ENCODE data around the gene DDX50. TPM values are rescaled to one million over a fixed set of nuclear protein-coding genes. Genes with fewer than 3 reads are reported as not detected.
"Not testable (repeated sequence)": the region's sequence is repeated elsewhere in the genome, so short reads cannot be mapped to it uniquely, and the experiment has no call there.

Gene DDX50, protein sequence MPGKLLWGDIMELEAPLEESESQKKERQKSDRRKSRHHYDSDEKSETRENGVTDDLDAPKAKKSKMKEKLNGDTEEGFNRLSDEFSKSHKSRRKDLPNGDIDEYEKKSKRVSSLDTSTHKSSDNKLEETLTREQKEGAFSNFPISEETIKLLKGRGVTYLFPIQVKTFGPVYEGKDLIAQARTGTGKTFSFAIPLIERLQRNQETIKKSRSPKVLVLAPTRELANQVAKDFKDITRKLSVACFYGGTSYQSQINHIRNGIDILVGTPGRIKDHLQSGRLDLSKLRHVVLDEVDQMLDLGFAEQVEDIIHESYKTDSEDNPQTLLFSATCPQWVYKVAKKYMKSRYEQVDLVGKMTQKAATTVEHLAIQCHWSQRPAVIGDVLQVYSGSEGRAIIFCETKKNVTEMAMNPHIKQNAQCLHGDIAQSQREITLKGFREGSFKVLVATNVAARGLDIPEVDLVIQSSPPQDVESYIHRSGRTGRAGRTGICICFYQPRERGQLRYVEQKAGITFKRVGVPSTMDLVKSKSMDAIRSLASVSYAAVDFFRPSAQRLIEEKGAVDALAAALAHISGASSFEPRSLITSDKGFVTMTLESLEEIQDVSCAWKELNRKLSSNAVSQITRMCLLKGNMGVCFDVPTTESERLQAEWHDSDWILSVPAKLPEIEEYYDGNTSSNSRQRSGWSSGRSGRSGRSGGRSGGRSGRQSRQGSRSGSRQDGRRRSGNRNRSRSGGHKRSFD
- 10 to 100 TPM; 49.3 to 51.4 TPM for total RNA-seq

DNA sequence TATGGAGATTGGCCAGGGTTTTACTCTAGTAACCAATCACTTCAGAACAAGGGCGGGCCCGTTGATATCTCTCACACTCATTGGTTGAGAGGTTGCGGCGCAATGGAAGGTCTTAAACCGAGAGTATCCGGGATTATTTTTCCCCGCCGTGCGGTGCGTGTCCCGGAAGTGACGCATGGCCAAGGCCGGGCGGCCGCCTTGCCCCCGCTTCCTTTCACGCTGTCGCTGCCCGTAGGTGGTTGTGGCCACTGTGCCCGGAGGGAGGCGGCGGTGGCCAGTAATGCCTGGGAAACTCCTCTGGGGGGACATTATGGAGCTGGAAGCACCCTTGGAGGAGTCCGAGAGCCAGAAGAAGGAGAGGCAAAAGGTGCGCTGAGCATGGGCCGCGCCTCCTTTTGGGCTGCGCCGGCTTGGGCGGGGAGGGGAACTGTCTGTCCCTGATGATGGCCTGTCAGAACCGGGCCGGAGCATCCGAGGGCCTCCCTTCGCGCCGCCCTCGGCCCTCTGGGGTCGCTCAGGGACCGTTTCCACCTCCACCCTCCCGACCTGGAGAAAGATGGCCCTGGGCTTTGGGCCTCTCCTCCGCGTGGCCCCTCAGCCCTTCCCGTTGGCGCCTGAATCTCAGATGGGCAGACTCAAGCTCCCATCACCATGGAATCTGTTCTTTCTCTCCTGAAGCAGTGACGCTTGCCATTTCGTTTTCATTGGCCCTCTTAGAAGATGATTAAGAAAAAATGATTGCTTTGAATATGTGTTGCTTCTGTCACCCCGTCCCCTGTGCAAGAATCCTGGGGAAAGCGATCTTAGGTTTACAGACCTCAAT is at the start of gene DDX50:
Gene DDX50 (plus strand): TSS at position 211 of the 823 bp plus-strand sequence. CDS start 70 bp downstream, at position 281.
- no peaks in the 10 kb centered on the region for H3K27me3 Mint-ChIP-seq
- no peaks in the 10 kb centered on the region for H3K9me3 Mint-ChIP-seq
- H3K27ac Mint-ChIP-seq, result peak within 1 kb of the TSS; percentile 98
- DNase-seq (peak; percentile 92), ATAC-seq (ENCODE audit: low read depth) (peak; percentile 98)
- H3K4me3 Mint-ChIP-seq, result peak within 1 kb of the TSS; percentile 91
- POLR2A ChIA-PET, result interaction anchor here (0.6 to 2.9 kb wide), 9 partner anchors 9 to 570 kb away, joined by 3 to 23 read pairs (median 3); partner anchors contain the start of genes DDX21, HNRNPH3 and STOX1
- H3K36me3 Mint-ChIP-seq, result peaks cover 15% of the 10 kb centered on the region
- H3K4me1 Mint-ChIP-seq, result peaks cover 28% of the 10 kb centered on the region

DNA sequence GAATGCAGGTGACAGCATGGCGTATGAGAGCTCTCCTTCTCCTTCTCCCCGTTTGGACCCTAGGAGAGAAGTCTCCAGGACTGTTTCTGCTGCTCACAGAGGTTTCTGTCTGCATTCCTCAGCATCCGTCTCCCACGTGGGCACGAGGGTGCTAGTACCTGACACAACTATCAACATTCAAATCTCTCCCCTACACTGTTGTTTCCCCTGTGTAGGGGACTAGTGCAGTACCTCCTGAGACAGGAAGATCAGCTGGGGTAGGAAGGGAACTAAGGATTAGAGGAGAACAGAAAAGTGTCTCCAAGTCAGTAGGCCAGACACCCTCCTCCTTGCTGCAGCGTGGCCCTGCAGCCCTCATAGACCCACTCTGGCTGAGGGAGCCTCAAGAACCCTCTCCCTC is 44.8 kb upstream of the DDX50 start:
- DNase-seq (no peak), ATAC-seq (ENCODE audit: low read depth) (no peak)
- H3K36me3 Mint-ChIP-seq, result peaks cover 3% of the 10 kb centered on the region
- H3K9me3 Mint-ChIP-seq, result peaks cover 10% of the 10 kb centered on the region
- H3K4me3 Mint-ChIP-seq, result no peak overlapping the region
- POLR2A ChIA-PET, result interaction anchor here (0.8 kb wide), 1 partner anchor 43 kb away, joined by 3 read pairs; no protein-coding TSS in a partner anchor
- no peaks in the 10 kb centered on the region for H3K4me1 Mint-ChIP-seq
- no peak overlapping the region for H3K27ac Mint-ChIP-seq
- H3K27me3 Mint-ChIP-seq, result no peaks in the 10 kb centered on the region

GRCh38 chr10:68857005-68857404 is 44.1 kb upstream of the DDX50 start:
- peaks cover 3% of the 10 kb centered on the region for H3K36me3 Mint-ChIP-seq
- no peaks in the 10 kb centered on the region for H3K4me1 Mint-ChIP-seq
- POLR2A ChIA-PET, result interaction anchor here (0.8 kb wide), 1 partner anchor 42 kb away, joined by 3 read pairs; no protein-coding TSS in a partner anchor
- H3K27me3 Mint-ChIP-seq, result no peaks in the 10 kb centered on the region
- H3K27ac Mint-ChIP-seq, result no peak overlapping the region
- H3K9me3 Mint-ChIP-seq, result peaks cover 15% of the 10 kb centered on the region
- ATAC-seq (ENCODE audit: low read depth), result no peak
- DNase-seq, result no peak
- no peak overlapping the region for H3K4me3 Mint-ChIP-seq

DNA sequence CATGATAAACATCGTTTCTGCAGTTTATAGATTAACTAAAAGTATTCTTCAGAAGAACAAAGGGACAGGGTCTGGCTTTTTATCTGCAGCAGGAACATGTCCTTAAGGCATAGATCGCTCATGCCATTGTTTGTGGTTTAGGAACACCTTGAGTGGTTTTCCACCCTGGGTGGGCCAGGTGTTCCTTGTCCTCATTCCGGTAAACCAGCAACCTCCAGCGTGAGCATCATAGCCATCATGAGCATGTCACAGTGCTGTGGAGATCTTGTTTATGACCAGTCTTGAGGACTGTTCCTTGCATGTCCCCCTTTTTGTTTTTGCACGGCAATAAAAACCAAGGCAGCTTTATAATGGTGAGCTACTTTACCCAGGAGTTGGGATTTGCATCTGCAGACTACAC is 39.9 kb upstream of the DDX50 start:
- Mint-ChIP-seq H3K4me1 (no peaks in the 10 kb centered on the region), H3K4me3 (no peak overlapping the region), H3K27ac (no peak overlapping the region), H3K36me3 (peaks cover 3% of the 10 kb centered on the region), H3K9me3 (peaks cover 27% of the 10 kb centered on the region), H3K27me3 (no peaks in the 10 kb centered on the region)
- DNase-seq (no peak), ATAC-seq (ENCODE audit: low read depth) (no peak)
- POLR2A ChIA-PET, result no interaction called here

- Mint-ChIP-seq H3K27ac (no peak overlapping the region), H3K4me1 (no peaks in the 10 kb centered on the region), H3K9me3 (peaks cover 30% of the 10 kb centered on the region), H3K27me3 (no peaks in the 10 kb centered on the region), H3K36me3 (peaks cover 3% of the 10 kb centered on the region), H3K4me3 (no peak overlapping the region)
- DNase-seq, result no peak
- POLR2A ChIA-PET, result no interaction called here
- no peak for ATAC-seq (ENCODE audit: low read depth)
These were observed 36.5 kb upstream of the DDX50 start for GRCh38 chr10:68864611-68865010.

- H3K4me3 Mint-ChIP-seq; ATAC-seq (ENCODE audit: low read depth); POLR2A ChIA-PET; H3K4me1 Mint-ChIP-seq; H3K27me3 Mint-ChIP-seq; H3K9me3 Mint-ChIP-seq; H3K27ac Mint-ChIP-seq; H3K36me3 Mint-ChIP-seq; DNase-seq: not testable (repeated sequence)
These were observed 32.9 kb upstream of the DDX50 start for GRCh38 chr10:68868173-68868572.

GRCh38 chr10:68869623-68870022 is 31.5 kb upstream of the DDX50 start:
- POLR2A ChIA-PET, result no interaction called here
- peaks cover 7% of the 10 kb centered on the region for H3K4me1 Mint-ChIP-seq
- H3K36me3 Mint-ChIP-seq, result no peaks in the 10 kb centered on the region
- H3K27ac Mint-ChIP-seq, result no peak overlapping the region
- ATAC-seq (ENCODE audit: low read depth), result no peak
- no peaks in the 10 kb centered on the region for H3K27me3 Mint-ChIP-seq
- H3K9me3 Mint-ChIP-seq, result peaks cover 10% of the 10 kb centered on the region
- H3K4me3 Mint-ChIP-seq, result no peak overlapping the region
- no peak for DNase-seq

GRCh38 chr10:68870061-68870460 is 31.1 kb upstream of the DDX50 start:
- POLR2A ChIA-PET, result no interaction called here

GRCh38 chr10:68870545-68871104 is 30.5 kb upstream of the DDX50 start:
- peaks cover 7% of the 10 kb centered on the region for H3K4me1 Mint-ChIP-seq
- peak; percentile 93 for ATAC-seq (ENCODE audit: low read depth)
- no peak for DNase-seq
- POLR2A ChIA-PET, result no interaction called here
- peak overlapping the region; percentile 30 for H3K27ac Mint-ChIP-seq
- H3K36me3 Mint-ChIP-seq, result no peaks in the 10 kb centered on the region
- H3K9me3 Mint-ChIP-seq, result peaks cover 9% of the 10 kb centered on the region
- no peak overlapping the region for H3K4me3 Mint-ChIP-seq
- H3K27me3 Mint-ChIP-seq, result no peaks in the 10 kb centered on the region

More at GRCh38 chr10:68870061-68870460, 31.1 kb upstream of the DDX50 start:
- no peaks in the 10 kb centered on the region for H3K36me3 Mint-ChIP-seq
- no peak for DNase-seq
- no peak for ATAC-seq (ENCODE audit: low read depth)
- H3K27ac Mint-ChIP-seq, result no peak overlapping the region
- peaks cover 7% of the 10 kb centered on the region for H3K4me1 Mint-ChIP-seq
- H3K9me3 Mint-ChIP-seq, result peaks cover 9% of the 10 kb centered on the region
- no peak overlapping the region for H3K4me3 Mint-ChIP-seq
- no peaks in the 10 kb centered on the region for H3K27me3 Mint-ChIP-seq

DNA sequence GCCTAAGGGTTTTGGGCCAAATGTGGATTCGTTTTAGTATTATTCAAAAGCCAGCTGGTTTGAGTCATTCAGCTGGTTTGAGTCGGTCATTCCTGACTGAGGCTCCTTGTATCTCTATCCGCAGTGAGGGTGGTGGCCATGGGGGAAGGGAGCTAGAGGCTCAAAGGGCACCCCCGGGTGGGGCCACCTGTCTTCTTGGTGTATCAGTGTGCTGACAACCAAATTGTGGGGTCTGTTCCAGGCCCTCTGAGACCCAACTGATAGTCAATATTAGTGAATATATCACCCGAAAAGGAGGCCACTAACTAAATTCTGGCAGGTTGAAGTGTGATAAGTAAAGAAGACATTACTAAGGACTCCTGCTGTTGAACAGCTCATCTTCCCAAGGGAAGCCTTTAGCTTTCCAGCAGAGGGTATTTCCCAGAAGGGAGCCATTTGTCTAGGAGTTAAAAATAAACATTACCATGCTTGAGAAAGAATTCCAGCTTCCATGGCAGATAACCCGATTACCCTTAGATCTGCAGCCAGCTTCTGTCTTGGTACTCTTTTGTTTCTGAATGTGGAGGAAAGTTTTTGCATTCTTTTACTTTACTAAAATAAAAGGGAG is 29.9 kb upstream of the DDX50 start:
- Mint-ChIP-seq H3K27ac (no peak overlapping the region), H3K36me3 (no peaks in the 10 kb centered on the region), H3K27me3 (no peaks in the 10 kb centered on the region), H3K4me1 (peaks cover 7% of the 10 kb centered on the region), H3K9me3 (peaks cover 8% of the 10 kb centered on the region), H3K4me3 (no peak overlapping the region)
- ATAC-seq (ENCODE audit: low read depth), result no peak
- no peak for DNase-seq
- POLR2A ChIA-PET, result no interaction called here

GRCh38 chr10:68871731-68872342 is 29.3 kb upstream of the DDX50 start:
- Mint-ChIP-seq H3K4me3 (no peak overlapping the region), H3K9me3 (peaks cover 7% of the 10 kb centered on the region), H3K36me3 (no peaks in the 10 kb centered on the region), H3K27ac (no peak overlapping the region), H3K4me1 (peaks cover 7% of the 10 kb centered on the region), H3K27me3 (no peaks in the 10 kb centered on the region)
- ATAC-seq (ENCODE audit: low read depth), result no peak
- no peak for DNase-seq
- POLR2A ChIA-PET, result no interaction called here

Data from activated naive CD8-positive, alpha-beta T cell treated with anti-CD3 and anti-CD28 coated beads, Interleukin-2, amount 10 ng/mL, durations not matched to agents 7 days and 5 days (primary cell).